Measurements from ENCODE around the gene UCN2.

The UCN2 gene

GRCh38 chr3:48528754-48529153 lies 34.8 kb downstream of the UCN2 start:
- H3K9ac ChIP-seq (ENCODE audit: insufficient read length), result no peak overlapping the region
- H3K36me3 ChIP-seq (ENCODE audit: insufficient read depth, low read length), result no peaks in the 10 kb centered on the region
- DNase-seq (ENCODE audit: low read depth, low spot score), result no peak
- no peak for TF ChIP-seq EZH2 (IDR thresholded peaks at IDR 0.05)
- H3K27ac ChIP-seq, result no peak overlapping the region
- H3K4me3 ChIP-seq, result no peak overlapping the region
- no peaks in the 10 kb centered on the region for H3K9me3 ChIP-seq (ENCODE audit: low read depth, low read length)

- no peak overlapping the region for H3K4me3 ChIP-seq
- H3K36me3 ChIP-seq (ENCODE audit: insufficient read depth, low read length), result no peaks in the 10 kb centered on the region
- TF ChIP-seq POLR2AphosphoS5 (IDR thresholded peaks at IDR 0.05; ENCODE audit: borderline replicate concordance, low read depth, low read length) (no peak), EZH2 (IDR thresholded peaks at IDR 0.05) (no peak), FOXP2 (optimal IDR thresholded peaks at IDR 0.05; ENCODE audit: control extremely low read depth, extremely low read length, insufficient read depth) (no peak)
- no peak overlapping the region for H3K9ac ChIP-seq (ENCODE audit: insufficient read length)
- DNase-seq (ENCODE audit: low read depth, low spot score), result no peak
- H3K9me3 ChIP-seq (ENCODE audit: low read depth, low read length), result no peaks in the 10 kb centered on the region
- no peak overlapping the region for H3K27ac ChIP-seq
Observed at GRCh38 chr3:48528048-48528447, 35.5 kb downstream of the UCN2 start.

- Histone ChIP-seq H3K9me3 (ENCODE audit: low read depth, low read length) (no peaks in the 10 kb centered on the region), H3K4me3 (no peak overlapping the region), H3K36me3 (ENCODE audit: insufficient read depth, low read length) (no peaks in the 10 kb centered on the region), H3K9ac (ENCODE audit: insufficient read length) (no peak overlapping the region), H3K27ac (no peak overlapping the region)
- no peak for DNase-seq (ENCODE audit: low read depth, low spot score)
- TF ChIP-seq FOXP2 (optimal IDR thresholded peaks at IDR 0.05; ENCODE audit: control extremely low read depth, extremely low read length, insufficient read depth) (no peak), EZH2 (IDR thresholded peaks at IDR 0.05) (no peak), POLR2AphosphoS5 (IDR thresholded peaks at IDR 0.05; ENCODE audit: borderline replicate concordance, low read depth, low read length) (no peak)
Observed at GRCh38 chr3:48524970-48525369, 38.6 kb downstream of the UCN2 start.

GRCh38 chr3:48521635-48522034 lies 41.9 kb downstream of the UCN2 start:
- Histone ChIP-seq H3K36me3 (ENCODE audit: insufficient read depth, low read length) (no peaks in the 10 kb centered on the region), H3K4me3 (no peak overlapping the region), H3K27ac (no peak overlapping the region), H3K9me3 (ENCODE audit: low read depth, low read length) (no peaks in the 10 kb centered on the region), H3K9ac (ENCODE audit: insufficient read length) (no peak overlapping the region)
- TF ChIP-seq EZH2 (IDR thresholded peaks at IDR 0.05) (no peak), FOXP2 (optimal IDR thresholded peaks at IDR 0.05; ENCODE audit: control extremely low read depth, extremely low read length, insufficient read depth) (no peak), POLR2AphosphoS5 (IDR thresholded peaks at IDR 0.05; ENCODE audit: borderline replicate concordance, low read depth, low read length) (no peak)
- no peak for DNase-seq (ENCODE audit: low read depth, low spot score)

- no peak for DNase-seq (ENCODE audit: low read depth, low spot score)
- H3K27ac ChIP-seq, result no peak overlapping the region
- TF ChIP-seq POLR2AphosphoS5 (IDR thresholded peaks at IDR 0.05; ENCODE audit: borderline replicate concordance, low read depth, low read length) (no peak), FOXP2 (optimal IDR thresholded peaks at IDR 0.05; ENCODE audit: control extremely low read depth, extremely low read length, insufficient read depth) (no peak), EZH2 (IDR thresholded peaks at IDR 0.05) (no peak)
- H3K36me3 ChIP-seq (ENCODE audit: insufficient read depth, low read length), result no peaks in the 10 kb centered on the region
- H3K4me3 ChIP-seq, result no peak overlapping the region
- no peaks in the 10 kb centered on the region for H3K9me3 ChIP-seq (ENCODE audit: low read depth, low read length)
- H3K9ac ChIP-seq (ENCODE audit: insufficient read length), result no peak overlapping the region
Observed at GRCh38 chr3:48519277-48519643, 44.3 kb downstream of the UCN2 start.

- Histone ChIP-seq H3K36me3 (ENCODE audit: insufficient read depth, low read length) (no peaks in the 10 kb centered on the region), H3K9me3 (ENCODE audit: low read depth, low read length) (no peaks in the 10 kb centered on the region), H3K4me3 (no peak overlapping the region), H3K9ac (ENCODE audit: insufficient read length) (no peak overlapping the region), H3K27ac (no peak overlapping the region)
- TF ChIP-seq EZH2 (IDR thresholded peaks at IDR 0.05), result no peak
- TF ChIP-seq FOXP2 (optimal IDR thresholded peaks at IDR 0.05; ENCODE audit: control extremely low read depth, extremely low read length, insufficient read depth), result no peak
- TF ChIP-seq POLR2AphosphoS5 (IDR thresholded peaks at IDR 0.05; ENCODE audit: borderline replicate concordance, low read depth, low read length), result no peak
- no peak for DNase-seq (ENCODE audit: low read depth, low spot score)
Observed at GRCh38 chr3:48518638-48519276, 44.8 kb downstream of the UCN2 start.

GRCh38 chr3:48518069-48518468 lies 45.5 kb downstream of the UCN2 start:
- no peak for TF ChIP-seq POLR2AphosphoS5 (IDR thresholded peaks at IDR 0.05; ENCODE audit: borderline replicate concordance, low read depth, low read length)
- no peak for TF ChIP-seq EZH2 (IDR thresholded peaks at IDR 0.05)
- no peak for TF ChIP-seq FOXP2 (optimal IDR thresholded peaks at IDR 0.05; ENCODE audit: control extremely low read depth, extremely low read length, insufficient read depth)
- no peak overlapping the region for H3K9ac ChIP-seq (ENCODE audit: insufficient read length)

GRCh38 chr3:48516571-48516970 lies 47.0 kb downstream of the UCN2 start:
- no peak overlapping the region for H3K9ac ChIP-seq (ENCODE audit: insufficient read length)
- H3K4me3 ChIP-seq, result no peak overlapping the region
- DNase-seq (ENCODE audit: low read depth, low spot score), result no peak
- no peak overlapping the region for H3K27ac ChIP-seq
- no peaks in the 10 kb centered on the region for H3K9me3 ChIP-seq (ENCODE audit: low read depth, low read length)
- no peaks in the 10 kb centered on the region for H3K36me3 ChIP-seq (ENCODE audit: insufficient read depth, low read length)
- TF ChIP-seq FOXP2 (optimal IDR thresholded peaks at IDR 0.05; ENCODE audit: control extremely low read depth, extremely low read length, insufficient read depth), result no peak
- no peak for TF ChIP-seq POLR2AphosphoS5 (IDR thresholded peaks at IDR 0.05; ENCODE audit: borderline replicate concordance, low read depth, low read length)
- TF ChIP-seq EZH2 (IDR thresholded peaks at IDR 0.05), result no peak

More at GRCh38 chr3:48518069-48518468, 45.5 kb downstream of the UCN2 start:
- Histone ChIP-seq H3K4me3 (no peak overlapping the region), H3K9me3 (ENCODE audit: low read depth, low read length) (no peaks in the 10 kb centered on the region), H3K36me3 (ENCODE audit: insufficient read depth, low read length) (no peaks in the 10 kb centered on the region), H3K27ac (no peak overlapping the region)
- DNase-seq (ENCODE audit: low read depth, low spot score), result no peak

All from SK-N-MC (cell line).